ENCODE measurements around the gene IPO4. TPM values are rescaled to one million over a fixed set of nuclear protein-coding genes. Genes with fewer than 3 reads are reported as not detected.
A peak's percentile ranks its signal among the peaks of the same experiment; 100 is the strongest.

The IPO4 gene
- total and polyA plus RNA-seq, 10 of the 15 experiments (the other 5 are each of a cell fraction or from before 2014, with no cell fraction given): 7.8 to 139 (median 37.6) TPM

DNA sequence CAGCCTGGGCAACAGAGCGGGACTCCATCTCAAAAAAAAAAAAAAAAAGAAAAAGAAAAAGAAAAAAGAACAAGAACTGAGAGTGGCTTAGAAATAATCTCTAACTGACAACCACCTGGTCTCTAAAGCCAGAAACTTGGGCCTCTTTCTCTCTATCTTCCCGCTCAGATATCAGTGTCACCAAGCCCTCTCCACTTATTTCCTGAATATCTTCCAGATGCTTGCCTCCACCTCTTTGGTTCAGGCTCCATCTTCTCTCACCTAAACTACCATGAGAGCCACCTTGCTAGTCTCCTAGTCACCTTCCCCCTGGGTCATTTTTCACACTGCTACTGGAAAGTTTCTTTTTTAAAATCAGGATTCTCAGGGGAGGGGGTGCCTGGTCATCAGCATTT, 8.4 kb upstream of the IPO4 start:
- H3K27me3 ChIP-seq (replicated peaks in 1 of 2; ENCODE audit: control insufficient read depth in 2 of 2, insufficient read depth in 2 of 2, low read length in 1 of 2): no peaks in the 10 kb centered on the region
- peak overlapping the region; percentile 90 for H3K4me2 ChIP-seq (ENCODE audit: control insufficient read depth, insufficient read depth)
- peaks cover 48% of the 10 kb centered on the region for H3K79me2 ChIP-seq (ENCODE audit: control insufficient read depth, insufficient read depth, low read length)
- DNase-seq (ENCODE audit: low read depth, low spot score) (no peak), ATAC-seq (no peak), FAIRE-seq (no peak)
- peaks cover 2% of the 10 kb centered on the region; the same call in 2 of the 3 replicates for H3K9me3 ChIP-seq (replicated peaks; ENCODE audit: control insufficient read depth, insufficient read depth, low read length)
- in situ Hi-C loops (cut with MboI) (no loop called here), intact Hi-C loops (cut with micrococcal nuclease; ENCODE audit: unreplicated experiment) (no loop called here)
- no peaks in the 10 kb centered on the region for H4K20me1 ChIP-seq (ENCODE audit: control insufficient read depth, insufficient read depth)
- peak overlapping the region; percentile 68 for H3K4me3 ChIP-seq
- peaks cover 15% of the 10 kb centered on the region for H3K4me1 ChIP-seq (ENCODE audit: control insufficient read depth, insufficient read depth, low read length)
- no peak for TF ChIP-seq ASH2L (IDR thresholded peaks at IDR 0.05; ENCODE audit: borderline replicate concordance, low read depth)
- TF ChIP-seq NBN (IDR thresholded peaks at IDR 0.05): 0 out of 2 replicates have a peak, but pooled peaks have one; percentile 16
- peak overlapping the region; percentile 92 for H3K9ac ChIP-seq (ENCODE audit: control insufficient read depth, insufficient read depth, low read length)
- peak overlapping the region; percentile 96 for H3K27ac ChIP-seq (ENCODE audit: control insufficient read depth, insufficient read depth)
- CTCF ChIA-PET: interaction anchor here (1.8 kb wide), 1 partner anchor 35 kb away, joined by 7 read pairs; the partner anchor contains the start of gene IRF9
- peaks cover 0 to 4% of the 10 kb centered on the region in 2 experiments; a peak in 2 of 4 replicates for H3K36me3 ChIP-seq (ENCODE audit: control insufficient read depth in 2 of 2, insufficient read depth in 2 of 2, low read length in 1 of 2)
- H2AFZ ChIP-seq (ENCODE audit: control insufficient read depth, low read depth, low read length): no peak overlapping the region
- 5% methylated on average over 1 of the region's 2 CpGs for WGBS (ENCODE audit: insufficient coverage, insufficient replicate concordance, low lambda C conversion rate, missing lambda C conversion rate)
- BruUV-seq (replicated peaks): no TSS peak
- RAD21 ChIA-PET (ENCODE audit: unreplicated experiment): interaction anchor here (1.4 to 2.4 kb wide), 2 partner anchors 36 to 111 kb away, joined by 3 to 9 read pairs; partner anchors contain the start of genes CIDEB and IRF9
- SMC1A ChIA-PET (ENCODE audit: uncharacterized antibody, unreplicated experiment): interaction anchor here (1.2 to 2.5 kb wide), 3 partner anchors 11 to 101 kb away, joined by 3 to 10 read pairs (median 8); partner anchors contain the start of gene TINF2
- POLR2A ChIA-PET: interaction anchor here (0.8 to 3.9 kb wide), 9 partner anchors 13 to 82 kb away, joined by 3 to 50 read pairs (median 6); partner anchors contain the start of genes CHMP4A, GMPR2, IRF9 and NEDD8

DNA sequence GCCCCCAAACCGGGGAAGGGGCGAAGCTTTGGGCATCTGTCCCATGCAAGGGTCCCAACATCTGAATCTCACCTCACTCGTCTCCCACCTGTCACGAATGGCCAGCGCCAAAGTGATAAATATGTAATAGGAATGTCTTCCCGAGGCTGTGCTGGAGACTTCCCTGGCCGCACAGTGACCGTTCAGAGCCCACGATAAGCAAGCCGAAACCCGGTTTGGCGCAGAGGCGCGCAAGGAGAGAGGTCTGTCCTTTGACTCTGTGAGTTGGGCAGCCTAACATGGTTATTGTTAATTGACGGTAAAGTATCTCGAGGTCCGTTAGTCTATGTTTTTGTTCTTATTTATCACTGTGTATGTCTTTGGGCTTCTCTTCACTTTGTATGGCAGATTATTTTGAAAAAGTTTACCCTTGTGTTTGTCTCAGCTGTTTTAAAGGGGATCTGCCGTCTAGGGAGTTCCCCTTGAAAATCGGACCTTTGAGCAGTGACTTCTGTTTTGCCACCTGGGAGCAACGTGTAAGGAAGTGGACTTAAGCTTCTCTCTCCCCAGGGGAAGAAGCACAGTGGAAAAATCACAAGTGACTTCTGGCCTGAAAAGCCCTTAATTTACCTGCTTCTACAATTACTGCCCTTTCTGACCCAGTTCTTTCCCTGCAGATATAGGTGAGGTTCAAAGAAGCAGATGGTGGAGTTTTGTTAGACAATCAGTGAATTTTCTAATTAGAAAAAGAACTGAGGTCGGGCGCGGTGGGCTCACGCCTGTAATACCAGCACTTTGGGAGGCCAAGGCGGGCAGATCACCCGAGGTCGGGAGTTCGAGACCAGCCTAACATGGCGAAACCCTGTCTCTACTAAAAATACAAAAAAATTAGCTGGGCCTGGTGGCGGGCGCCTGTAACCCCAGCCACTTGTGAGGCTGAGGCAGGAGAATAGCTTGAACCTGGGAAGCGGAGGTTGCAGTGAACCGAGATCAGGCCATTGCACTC, 7.7 kb upstream of the IPO4 start:
- no peaks in the 10 kb centered on the region; the same call in 1 of the 3 replicates for H3K9me3 ChIP-seq (replicated peaks; ENCODE audit: control insufficient read depth, insufficient read depth, low read length)
- no peaks in the 10 kb centered on the region for H3K27me3 ChIP-seq (replicated peaks in 1 of 2; ENCODE audit: control insufficient read depth in 2 of 2, insufficient read depth in 2 of 2, low read length in 1 of 2)
- intact Hi-C loops (cut with micrococcal nuclease; ENCODE audit: unreplicated experiment) (loop anchor here (1.0 kb wide), 1 partner anchor 17 kb away; the partner anchor contains the start of gene CHMP4A), in situ Hi-C loops (cut with MboI) (no loop called here)
- POLR2A ChIA-PET: interaction anchor here (0.6 to 3.9 kb wide), 24 partner anchors 9 to 1394 kb away, joined by 3 to 50 read pairs (median 6); partner anchors contain the start of genes CHMP4A, DCAF11, EMC9 and GMPR2
- BruUV-seq (replicated peaks): TSS peak; percentile 91
- peaks cover 15% of the 10 kb centered on the region for H3K4me1 ChIP-seq (ENCODE audit: control insufficient read depth, insufficient read depth, low read length)
- CTCF ChIA-PET: interaction anchor here (1.0 to 2.9 kb wide), 11 partner anchors 15 to 235 kb away, joined by 3 to 11 read pairs (median 4); partner anchors contain the start of genes CHMP4A, CIDEB, EMC9 and IRF9
- 10% methylated on average over 33 of the region's 33 CpGs for WGBS (ENCODE audit: insufficient coverage, insufficient replicate concordance, low lambda C conversion rate, missing lambda C conversion rate)
- peaks cover 0 to 4% of the 10 kb centered on the region in 2 experiments; a peak in 2 of 4 replicates for H3K36me3 ChIP-seq (ENCODE audit: control insufficient read depth in 2 of 2, insufficient read depth in 2 of 2, low read length in 1 of 2)
- H3K4me2 ChIP-seq (ENCODE audit: control insufficient read depth, insufficient read depth): peak overlapping the region; percentile 90
- H3K9ac ChIP-seq (ENCODE audit: control insufficient read depth, insufficient read depth, low read length): peak overlapping the region; percentile 92
- peak overlapping the region; percentile 68 for H3K4me3 ChIP-seq
- H2AFZ ChIP-seq (ENCODE audit: control insufficient read depth, low read depth, low read length): peak overlapping the region; percentile 98
- SMC1A ChIA-PET (ENCODE audit: uncharacterized antibody, unreplicated experiment): interaction anchor here (1.1 to 2.5 kb wide), 9 partner anchors 10 to 101 kb away, joined by 3 to 10 read pairs (median 4); partner anchors contain the start of genes CHMP4A, DCAF11, NRL and RABGGTA
- RAD21 ChIA-PET (ENCODE audit: unreplicated experiment): interaction anchor here (0.5 to 3.0 kb wide), 12 partner anchors 17 to 112 kb away, joined by 3 to 10 read pairs (median 4); partner anchors contain the start of genes CHMP4A, CIDEB, DCAF11 and IRF9
- DNase-seq (ENCODE audit: low read depth, low spot score) (peak; percentile 36), FAIRE-seq (peak; percentile 27), ATAC-seq (peak; percentile 56)
- peaks cover 48% of the 10 kb centered on the region for H3K79me2 ChIP-seq (ENCODE audit: control insufficient read depth, insufficient read depth, low read length)
- no peaks in the 10 kb centered on the region for H4K20me1 ChIP-seq (ENCODE audit: control insufficient read depth, insufficient read depth)
- peak overlapping the region; percentile 96 for H3K27ac ChIP-seq (ENCODE audit: control insufficient read depth, insufficient read depth)
- TF ChIP-seq REST (IDR thresholded peaks at IDR 0.05; ENCODE audit: low read depth, low read length) (no peak), POLR2AphosphoS2 (IDR thresholded peaks at IDR 0.05; ENCODE audit: low read depth, low read length) (no peak), TCF12 (IDR thresholded peaks at IDR 0.05; ENCODE audit: low read depth, low read length) (no peak)

Measured in GM12878 (cell line).